OCI-LY3 (cell line): ENCODE data around the gene TMEM167B.
"Not testable (repeated sequence)": the region's sequence is repeated elsewhere in the genome, so short reads cannot be mapped to it uniquely, and the experiment has no call there.

Experiments used
- H2AFZ ChIP-seq: fragments of 200-600, 300-600 bp; shearing (Covaris generic); 2 replicates; pipeline ENCODE4 v1.6.0; 2014; ENCODE audit warnings: antibody characterized with exemption, low read depth, low read length
- H3K27ac ChIP-seq: fragments of 200-600, 300-600 bp; sonication (generic); 2 replicates; pipeline ENCODE4 v1.5.1; 2014; ENCODE audit warnings: mild to moderate bottlenecking, low read length, moderate library complexity, mixed read lengths
- H3K27me3 ChIP-seq: fragments of 200-600, 300-600 bp; sonication (generic); 2 replicates; pipeline ENCODE4 v1.6.1; 2014; ENCODE audit warnings: low read depth, low read length, mixed read lengths
- H3K36me3 ChIP-seq: fragments of 200-600, 300-600 bp; sonication (generic); replicated peaks from 2 replicates; pipeline ENCODE3; 2014; ENCODE audit warnings: low read depth, low read length, mixed read lengths
- H3K4me1 ChIP-seq: fragments of 300-600, 200-600 bp; sonication (generic); 2 replicates; pipeline ENCODE4 v1.6.1; 2014; ENCODE audit warnings: low read length, mixed read lengths
- H3K4me2 ChIP-seq: fragments of 200-600, 300-600 bp; sonication (generic); 2 replicates; pipeline ENCODE4 v1.6.1; 2014; ENCODE audit warnings: low read length, mixed read lengths
- H3K4me3 ChIP-seq: fragments of 300-600, 200-600 bp; sonication (generic); 2 replicates; pipeline ENCODE4 v1.5.1; 2014; ENCODE audit warnings: antibody characterized with exemption, mild to moderate bottlenecking, low read length, moderate library complexity
- H3K79me2 ChIP-seq: fragments of 300-600, 200-600 bp; shearing (Covaris generic); 2 replicates; pipeline ENCODE4 v1.6.1; 2014; ENCODE audit warnings: mild to moderate bottlenecking, low read length, mixed read lengths
- H3K9ac ChIP-seq: fragments of 300-600, 200-600 bp; shearing (Covaris generic); 2 replicates; pipeline ENCODE4 v1.6.0; 2014; ENCODE audit warnings: mild to moderate bottlenecking, low read length, moderate library complexity
- H3K9me3 ChIP-seq: fragments of 200-600, 300-600 bp; shearing (Covaris generic); 2 replicates; pipeline ENCODE4 v1.6.1; 2014; ENCODE audit warnings: low read length, mixed read lengths; ENCODE audit not compliant: insufficient read depth
- H4K20me1 ChIP-seq: fragments of 200-600, 300-600 bp; sonication (generic); 2 replicates; pipeline ENCODE4 v1.6.1; 2016; ENCODE audit warnings: low read length, mixed read lengths; ENCODE audit not compliant: insufficient read depth
- CTCF ChIP-seq: fragments of 200-600, 300-600 bp; sonication (generic); IDR thresholded peaks from 2 replicates; pipeline ENCODE4 v1.5.1; 2014; ENCODE audit warnings: antibody characterized with exemption, low read length, low read depth
- EZH2phosphoT487 ChIP-seq: fragments of 200-600 bp; shearing (Covaris generic); IDR thresholded peaks from 2 replicates; pipeline ENCODE4 v1.6.1; 2018; ENCODE audit warnings: antibody characterized with exemption, mixed run types, low read depth

The TMEM167B gene

DNA sequence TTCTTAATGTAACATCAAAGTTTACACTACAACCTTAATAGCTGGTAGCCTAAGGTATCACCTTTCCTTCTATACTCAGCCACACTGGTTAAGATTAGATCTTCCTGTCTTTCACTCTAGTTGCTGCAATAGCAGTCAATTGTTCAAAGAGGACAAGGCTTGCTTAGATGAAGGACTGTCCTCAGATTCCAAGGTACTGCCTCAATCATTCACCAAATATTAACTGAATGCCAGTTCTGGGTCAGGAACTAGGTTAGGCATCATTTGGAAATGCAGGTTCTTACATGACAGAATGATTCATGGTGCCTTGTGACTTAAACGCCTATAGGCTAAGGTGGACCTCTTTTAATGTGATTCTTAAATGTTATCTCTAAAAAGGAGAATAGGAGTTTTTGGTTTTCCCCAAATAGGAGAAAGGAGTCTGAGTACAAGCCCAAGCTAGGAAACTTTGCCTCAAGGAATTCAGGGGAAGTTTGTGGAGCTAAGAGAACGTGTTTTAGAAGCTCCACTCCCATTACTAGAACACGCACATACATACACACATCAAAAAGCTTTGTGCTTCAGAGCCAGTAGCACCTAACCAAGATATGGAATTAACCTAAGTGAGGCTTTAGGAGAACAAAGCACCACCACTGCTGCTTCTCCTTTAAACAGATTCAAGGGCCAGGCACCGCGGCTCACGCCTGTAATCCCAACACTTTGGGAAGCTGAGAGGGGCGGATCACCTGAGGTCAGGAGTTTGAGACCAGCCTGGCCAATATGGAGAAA is 40.2 kb upstream of the TMEM167B start:
- no peaks in the 10 kb centered on the region for H3K9me3 ChIP-seq
- H3K4me3 ChIP-seq: no peak overlapping the region
- no peaks in the 10 kb centered on the region for H3K79me2 ChIP-seq
- no peaks in the 10 kb centered on the region for H3K36me3 ChIP-seq
- H3K4me2 ChIP-seq: no peak overlapping the region
- H4K20me1 ChIP-seq: no peaks in the 10 kb centered on the region
- H3K9ac ChIP-seq: no peak overlapping the region
- H3K27ac ChIP-seq: no peak overlapping the region
- no peaks in the 10 kb centered on the region for H3K27me3 ChIP-seq
- TF ChIP-seq CTCF (no peak), EZH2phosphoT487 (no peak)
- H3K4me1 ChIP-seq: no peaks in the 10 kb centered on the region
- no peak overlapping the region for H2AFZ ChIP-seq

- not testable (repeated sequence) for H3K4me1 ChIP-seq, H3K27me3 ChIP-seq, H2AFZ ChIP-seq, H3K79me2 ChIP-seq, H3K36me3 ChIP-seq, H3K4me3 ChIP-seq, H3K9ac ChIP-seq, H3K9me3 ChIP-seq, H3K4me2 ChIP-seq, H3K27ac ChIP-seq, H4K20me1 ChIP-seq
Measured at GRCh38 chr1:109052145-109052544, 38.4 kb upstream of the TMEM167B start.

GRCh38 chr1:109056064-109056463 is 34.5 kb upstream of the TMEM167B start:
- no peaks in the 10 kb centered on the region for H3K79me2 ChIP-seq
- H4K20me1 ChIP-seq: no peaks in the 10 kb centered on the region
- no peaks in the 10 kb centered on the region for H3K9me3 ChIP-seq
- H3K27me3 ChIP-seq: no peaks in the 10 kb centered on the region
- no peaks in the 10 kb centered on the region for H3K36me3 ChIP-seq
- no peak overlapping the region for H3K4me2 ChIP-seq
- TF ChIP-seq CTCF (no peak), EZH2phosphoT487 (no peak)
- H3K9ac ChIP-seq: no peak overlapping the region
- H3K4me1 ChIP-seq: no peaks in the 10 kb centered on the region
- H3K4me3 ChIP-seq: no peak overlapping the region
- no peak overlapping the region for H2AFZ ChIP-seq
- no peak overlapping the region for H3K27ac ChIP-seq

DNA sequence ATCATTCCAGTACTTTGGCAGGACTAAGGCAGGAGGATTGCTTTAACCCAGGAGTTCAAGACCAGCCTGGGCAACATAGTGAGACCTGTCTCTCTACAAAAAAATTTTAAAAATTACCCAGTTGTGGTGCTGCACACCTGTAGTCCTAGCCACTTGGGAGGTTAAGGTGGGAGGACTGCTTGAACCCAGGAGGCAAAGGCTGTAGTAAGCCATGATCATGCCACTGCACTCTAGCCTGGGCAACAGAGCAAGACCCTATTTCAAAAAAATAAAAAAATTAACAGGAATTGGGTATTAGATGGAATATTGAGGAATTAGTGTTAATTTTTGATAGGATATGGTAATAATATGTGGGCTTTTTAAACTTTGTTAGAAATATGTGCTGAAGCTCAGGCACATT is 31.5 kb upstream of the TMEM167B start:
- no peaks in the 10 kb centered on the region for H3K4me1 ChIP-seq
- no peak for TF ChIP-seq EZH2phosphoT487
- TF ChIP-seq CTCF: no peak
- no peak overlapping the region for H3K9ac ChIP-seq
- no peaks in the 10 kb centered on the region for H3K27me3 ChIP-seq
- H3K27ac ChIP-seq: no peak overlapping the region
- H3K4me2 ChIP-seq: no peak overlapping the region
- H4K20me1 ChIP-seq: no peaks in the 10 kb centered on the region
- no peaks in the 10 kb centered on the region for H3K36me3 ChIP-seq
- no peaks in the 10 kb centered on the region for H3K9me3 ChIP-seq
- H2AFZ ChIP-seq: no peak overlapping the region
- no peaks in the 10 kb centered on the region for H3K79me2 ChIP-seq
- no peak overlapping the region for H3K4me3 ChIP-seq
